SU-DHL-6 (cell line): ENCODE measurements around the gene MBD4.

Experiments used
- H2AFZ ChIP-seq: fragments of 200-600 bp; sonication (generic); 2 replicates; pipeline ENCODE4 v1.6.1; 2014; ENCODE audit warnings: low read depth, mild to moderate bottlenecking, moderate library complexity, mixed read lengths, antibody characterized with exemption, low read length; ENCODE audit not compliant: severe bottlenecking
- H3F3A ChIP-seq: fragments of 200-600 bp; shearing (Covaris generic); 2 replicates; pipeline ENCODE4 v1.6.0; 2016; ENCODE audit warnings: antibody characterized with exemption, mild to moderate bottlenecking; ENCODE audit not compliant: insufficient read depth
- H3K27ac ChIP-seq: fragments of 200-600 bp; sonication (generic); 2 replicates; pipeline ENCODE4 v1.5.1; 2016; ENCODE audit warnings: low read depth, mild to moderate bottlenecking, low read length, moderate library complexity, mixed read lengths
- H3K27me3 ChIP-seq: fragments of 200-600 bp; sonication (generic), shearing (Covaris generic); 2 replicates; pipeline ENCODE4 v1.6.0; 2014; ENCODE audit warnings: mild to moderate bottlenecking, low read length
- H3K36me3 ChIP-seq: fragments of 200-600 bp; sonication (generic); 2 replicates; pipeline ENCODE4 v1.6.1; 2014; ENCODE audit warnings: mild to moderate bottlenecking, low read length, mixed read lengths
- H3K4me2 ChIP-seq: fragments of 300-600, 200-600 bp; shearing (Covaris generic), sonication (generic); 2 replicates; pipeline ENCODE4 v1.6.0; 2014; ENCODE audit warnings: low read length, low read depth, mild to moderate bottlenecking; ENCODE audit not compliant: poor library complexity, severe bottlenecking
- H3K4me3 ChIP-seq: fragments of 200-600 bp; sonication (generic); 2 replicates; pipeline ENCODE4 v1.5.1; 2014; ENCODE audit warnings: antibody characterized with exemption, low read length, mild to moderate bottlenecking, mixed read lengths; ENCODE audit not compliant: insufficient read depth, poor library complexity, severe bottlenecking
- H3K79me2 ChIP-seq: fragments of 200-600 bp; sonication (generic); 2 replicates; pipeline ENCODE4 v1.6.1; 2014; ENCODE audit warnings: mild to moderate bottlenecking, low read length, moderate library complexity; ENCODE audit not compliant: insufficient read depth
- H3K9ac ChIP-seq: fragments of 200-600 bp; sonication (generic); 2 replicates; pipeline ENCODE4 v1.7.0; 2014; ENCODE audit warnings: mild to moderate bottlenecking, low read length
- H3K9me2 ChIP-seq: fragments of 200-600 bp; sonication (generic); replicated peaks from 2 replicates; pipeline ENCODE4 v1.6.1; 2014; ENCODE audit warnings: low read length; ENCODE audit not compliant: insufficient read depth
- H3K9me3 ChIP-seq: fragments of 200-600 bp; sonication (generic); 2 replicates; pipeline ENCODE4 v1.6.1; 2014; ENCODE audit warnings: low read length, mixed read lengths; ENCODE audit not compliant: insufficient read depth
- H4K20me1 ChIP-seq: fragments of 200-600 bp; sonication (generic); 2 replicates; pipeline ENCODE4 v1.6.1; 2014; ENCODE audit warnings: low read depth, mild to moderate bottlenecking, antibody characterized with exemption, low read length, moderate library complexity, mixed read lengths
- EZH2phosphoT487 ChIP-seq: fragments of 200-600 bp; sonication (generic), shearing (Covaris generic); conservative IDR thresholded peaks from 2 replicates; pipeline ENCODE4 v1.6.1; 2018; ENCODE audit warnings: mild to moderate bottlenecking, antibody characterized with exemption, low read length, moderate library complexity, mixed read lengths
- TF ChIP-seq, protein P1 (sequence below): fragments of 200-600 bp; sonication (generic); IDR thresholded peaks from one replicate; pipeline ENCODE4 v1.5.1; 2017; ENCODE audit warnings: antibody characterized with exemption, mild to moderate bottlenecking, low read length, moderate library complexity; ENCODE audit not compliant: insufficient read depth, poor library complexity, severe bottlenecking

Gene MBD4

DNA sequence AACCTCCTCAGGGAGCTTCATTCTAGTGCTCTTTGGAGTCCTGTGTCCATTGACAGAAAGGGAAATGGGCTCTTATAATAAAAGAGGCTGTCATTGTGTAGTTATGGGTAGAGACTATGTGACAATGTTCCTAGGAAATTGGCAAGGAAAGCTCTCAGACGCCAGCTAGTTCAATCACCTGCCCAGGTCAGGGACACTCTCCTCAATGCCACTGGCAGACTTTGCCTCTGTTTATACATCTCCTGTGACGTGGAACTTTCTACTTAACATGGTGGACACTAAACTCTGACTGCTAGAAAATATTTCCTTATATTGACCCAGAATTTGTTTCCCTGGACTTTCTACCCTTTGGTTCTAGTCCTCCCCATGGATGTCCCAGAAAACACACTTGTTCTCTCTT lies 14.1 kb downstream of the MBD4 start:
- Histone ChIP-seq H4K20me1 (no peaks in the 10 kb centered on the region), H3K9me3 (no peaks in the 10 kb centered on the region; the same call in 1 of the 2 replicates), H3K27me3 (no peaks in the 10 kb centered on the region), H3K9ac (no peak overlapping the region), H3K27ac (no peak overlapping the region), H3F3A (peaks cover 14% of the 10 kb centered on the region), H3K36me3 (no peaks in the 10 kb centered on the region), H3K79me2 (no peaks in the 10 kb centered on the region), H3K4me3 (no peak overlapping the region), H3K9me2 (no peaks in the 10 kb centered on the region), H2AFZ (no peak overlapping the region), H3K4me2 (no peak overlapping the region)
- TF ChIP-seq, protein P1, sequence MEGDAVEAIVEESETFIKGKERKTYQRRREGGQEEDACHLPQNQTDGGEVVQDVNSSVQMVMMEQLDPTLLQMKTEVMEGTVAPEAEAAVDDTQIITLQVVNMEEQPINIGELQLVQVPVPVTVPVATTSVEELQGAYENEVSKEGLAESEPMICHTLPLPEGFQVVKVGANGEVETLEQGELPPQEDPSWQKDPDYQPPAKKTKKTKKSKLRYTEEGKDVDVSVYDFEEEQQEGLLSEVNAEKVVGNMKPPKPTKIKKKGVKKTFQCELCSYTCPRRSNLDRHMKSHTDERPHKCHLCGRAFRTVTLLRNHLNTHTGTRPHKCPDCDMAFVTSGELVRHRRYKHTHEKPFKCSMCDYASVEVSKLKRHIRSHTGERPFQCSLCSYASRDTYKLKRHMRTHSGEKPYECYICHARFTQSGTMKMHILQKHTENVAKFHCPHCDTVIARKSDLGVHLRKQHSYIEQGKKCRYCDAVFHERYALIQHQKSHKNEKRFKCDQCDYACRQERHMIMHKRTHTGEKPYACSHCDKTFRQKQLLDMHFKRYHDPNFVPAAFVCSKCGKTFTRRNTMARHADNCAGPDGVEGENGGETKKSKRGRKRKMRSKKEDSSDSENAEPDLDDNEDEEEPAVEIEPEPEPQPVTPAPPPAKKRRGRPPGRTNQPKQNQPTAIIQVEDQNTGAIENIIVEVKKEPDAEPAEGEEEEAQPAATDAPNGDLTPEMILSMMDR: no peak
- no peak for TF ChIP-seq EZH2phosphoT487

DNA sequence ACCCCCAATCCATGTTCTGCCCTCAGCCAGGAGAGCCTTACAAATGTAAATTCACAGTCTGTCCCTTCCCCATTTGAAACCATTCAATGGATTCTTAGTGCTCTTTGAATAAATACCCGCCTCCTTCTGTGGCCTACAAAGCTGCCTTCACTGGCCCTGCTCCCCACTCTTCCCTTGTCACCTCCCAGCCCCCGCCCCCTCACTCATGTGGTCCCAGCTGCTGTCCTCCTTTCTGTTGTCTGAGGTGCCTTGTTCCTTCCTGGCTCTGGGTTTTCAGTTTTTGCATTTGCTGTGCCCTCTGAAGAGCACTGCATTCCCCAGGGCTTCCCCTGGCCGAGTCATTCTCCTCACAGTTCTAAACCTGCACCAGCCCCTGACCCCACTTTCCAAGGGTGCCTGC lies 14.5 kb downstream of the MBD4 start:
- Histone ChIP-seq H3K9me3 (no peaks in the 10 kb centered on the region; the same call in 1 of the 2 replicates), H3K79me2 (no peaks in the 10 kb centered on the region), H3F3A (peaks cover 11% of the 10 kb centered on the region), H4K20me1 (no peaks in the 10 kb centered on the region), H3K27me3 (no peaks in the 10 kb centered on the region), H3K4me2 (no peak overlapping the region), H3K9me2 (no peaks in the 10 kb centered on the region), H3K4me3 (no peak overlapping the region), H3K27ac (no peak overlapping the region), H2AFZ (no peak overlapping the region), H3K36me3 (no peaks in the 10 kb centered on the region), H3K9ac (no peak overlapping the region)
- TF ChIP-seq, protein P1: no peak
- TF ChIP-seq EZH2phosphoT487: no peak

DNA sequence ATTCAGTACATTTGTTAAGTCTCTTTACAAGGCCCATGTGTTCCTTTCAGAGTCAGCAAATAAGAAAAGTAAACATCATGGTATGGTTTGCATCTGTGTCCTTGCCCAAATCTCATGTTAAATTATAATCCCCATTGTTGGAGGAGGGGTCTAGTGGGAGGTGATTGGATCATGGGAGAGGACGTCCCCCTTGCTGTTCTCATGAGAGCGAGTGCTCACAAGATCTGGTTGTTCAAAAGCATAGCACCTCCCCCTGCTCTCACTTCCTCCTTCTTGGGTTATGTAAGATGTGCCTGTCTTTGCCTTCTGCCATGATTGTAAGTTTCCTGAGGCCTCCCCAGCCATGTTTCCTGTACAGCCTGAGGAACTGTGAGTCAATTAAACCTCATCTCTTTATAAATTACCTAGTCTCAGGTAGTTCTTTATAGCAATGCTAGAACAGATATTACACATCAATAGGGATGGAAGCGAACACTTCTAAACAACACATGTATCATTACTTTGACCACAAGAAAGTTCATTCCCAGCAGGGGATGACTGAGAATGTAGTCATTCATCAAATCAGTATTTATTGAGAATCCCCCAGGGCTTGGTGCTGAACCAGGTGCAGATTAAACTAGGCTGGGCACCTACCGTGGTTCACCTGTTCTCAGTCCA lies 15.4 kb downstream of the MBD4 start:
- Histone ChIP-seq H3K79me2 (no peaks in the 10 kb centered on the region), H3K36me3 (no peaks in the 10 kb centered on the region), H3K4me2 (no peak overlapping the region), H3K9me3 (no peaks in the 10 kb centered on the region; the same call in 1 of the 2 replicates), H3K27ac (no peak overlapping the region), H3F3A (peaks cover 4% of the 10 kb centered on the region), H4K20me1 (no peaks in the 10 kb centered on the region), H3K4me3 (no peak overlapping the region), H3K9me2 (no peaks in the 10 kb centered on the region), H3K9ac (no peak overlapping the region), H2AFZ (peak overlapping the region; percentile 2), H3K27me3 (no peaks in the 10 kb centered on the region)
- TF ChIP-seq, protein P1: no peak
- TF ChIP-seq EZH2phosphoT487: no peak
